SK-N-SH treated with all-trans-retinoic acid at 6 μM for 48 hours (cell line): Measurements from ENCODE around the gene ADORA3.

Source experiments
- ATAC-seq: fragments of 200-7000 bp; cut with Tn5 transposase; 3 replicates; pipeline ENCODE4 v1.9.1; 2020; ENCODE audit warnings: mild to moderate bottlenecking, moderate library complexity
- ARNTL ChIP-seq: fragments of 450-650 bp; formaldehyde crosslinking; IDR thresholded peaks from 2 replicates; pipeline ENCODE4 v1.5.0; 2020; ENCODE audit warnings: low read depth, mild to moderate bottlenecking, moderate library complexity, borderline replicate concordance
- BACH2 ChIP-seq: fragments of 250-450 bp; sonication (Bioruptor Pico); IDR thresholded peaks from 2 replicates; pipeline ENCODE4 v1.9.0; 2021; ENCODE audit warnings: mild to moderate bottlenecking, borderline replicate concordance
- CREB5 ChIP-seq: fragments of 250-450 bp; sonication (Bioruptor Pico); IDR thresholded peaks from 2 replicates; pipeline ENCODE4 v1.5.1; 2020; ENCODE audit warnings: low read depth, mild to moderate bottlenecking, moderate library complexity
- CSDC2 ChIP-seq: fragments of 250-450 bp; sonication (Bioruptor Pico); IDR thresholded peaks from 2 replicates; pipeline ENCODE4 v1.5.0; 2020; ENCODE audit warnings: mild to moderate bottlenecking, moderate library complexity
- GLIS3 ChIP-seq: fragments of 250-450 bp; sonication (Bioruptor Pico); IDR thresholded peaks from 2 replicates; pipeline ENCODE4 v1.5.0; 2020; ENCODE audit warnings: mild to moderate bottlenecking, moderate library complexity
- ISL1 ChIP-seq: fragments of 250-450 bp; sonication (Bioruptor Pico); IDR thresholded peaks from 2 replicates; pipeline ENCODE4 v2.1.2; 2022; ENCODE audit warnings: mild to moderate bottlenecking, moderate library complexity
- OSR1 ChIP-seq: fragments of 250-450 bp; sonication (Bioruptor Pico); IDR thresholded peaks from 2 replicates; pipeline ENCODE4 v1.8.0; 2022; ENCODE audit warnings: moderate library complexity, mild to moderate bottlenecking, inconsistent platforms
- RARB ChIP-seq: fragments of 250-450 bp; sonication (Bioruptor Pico); IDR thresholded peaks from 2 replicates; pipeline ENCODE4 v1.8.0; 2021; ENCODE audit warnings: mild to moderate bottlenecking, moderate library complexity
- SNAI2 ChIP-seq: fragments of 250-450 bp; sonication (Bioruptor Pico); IDR thresholded peaks from 2 replicates; pipeline ENCODE4 v1.5.0; 2020; ENCODE audit warnings: mild to moderate bottlenecking, moderate library complexity
- TCF4 ChIP-seq: fragments of 250-450 bp; sonication (Bioruptor Pico); IDR thresholded peaks from 2 replicates; pipeline ENCODE4 v1.8.0; 2021; ENCODE audit warnings: mild to moderate bottlenecking, moderate library complexity, borderline replicate concordance
- TOX ChIP-seq: fragments of 250-450 bp; sonication (Bioruptor Pico); IDR thresholded peaks from 2 replicates; pipeline ENCODE4 v1.8.0; 2021; ENCODE audit warnings: mild to moderate bottlenecking, moderate library complexity, borderline replicate concordance
- ZC3H10 ChIP-seq: fragments of 250-450 bp; sonication (Bioruptor Pico); IDR thresholded peaks from 2 replicates; pipeline ENCODE4 v1.5.1; 2021; ENCODE audit warnings: mild to moderate bottlenecking, moderate library complexity
- ZFP3 ChIP-seq: fragments of 250-450 bp; sonication (Bioruptor Pico); IDR thresholded peaks from 2 replicates; pipeline ENCODE4 v1.5.0; 2020; ENCODE audit warnings: mild to moderate bottlenecking, moderate library complexity
- ZFP30 ChIP-seq: fragments of 450-650 bp; formaldehyde crosslinking; IDR thresholded peaks from 2 replicates; pipeline ENCODE4 v1.5.0; 2022; ENCODE audit warnings: mild to moderate bottlenecking, moderate library complexity
- ZNF565 ChIP-seq: fragments of 450-650 bp; formaldehyde crosslinking; conservative IDR thresholded peaks from 2 replicates; pipeline ENCODE4 v1.5.0; 2020; ENCODE audit warnings: low read depth, mild to moderate bottlenecking, moderate library complexity
- ZNF70 ChIP-seq: fragments of 450-650 bp; formaldehyde crosslinking; IDR thresholded peaks from 2 replicates; pipeline ENCODE4 v1.5.0; 2020; ENCODE audit warnings: mild to moderate bottlenecking, moderate library complexity
- ZNF8 ChIP-seq: fragments of 450-650 bp; formaldehyde crosslinking; IDR thresholded peaks from 2 replicates; pipeline ENCODE4 v1.5.0; 2020; ENCODE audit warnings: mild to moderate bottlenecking, moderate library complexity
- TF ChIP-seq, protein P1 (sequence below): fragments of 250-450 bp; sonication (Bioruptor Pico); IDR thresholded peaks from 2 replicates; pipeline ENCODE4 v1.5.1; 2021; ENCODE audit warnings: mild to moderate bottlenecking, moderate library complexity
- TF ChIP-seq, protein P2 (sequence below): fragments of 250-450 bp; sonication (Bioruptor Pico); IDR thresholded peaks from 2 replicates; pipeline ENCODE4 v1.8.0; 2020; ENCODE audit warnings: mild to moderate bottlenecking, moderate library complexity, borderline replicate concordance
- TF ChIP-seq, protein P3 (sequence below): fragments of 250-450 bp; sonication (Bioruptor Pico); IDR thresholded peaks from 2 replicates; pipeline ENCODE4 v1.5.0; 2020; ENCODE audit warnings: mild to moderate bottlenecking, moderate library complexity

Gene ADORA3

GRCh38 chr1:111516005-111516535 lies 12.6 kb upstream of the ADORA3 start:
- TF ChIP-seq CSDC2 (no peak), CREB5 (CRISPR knock-in tag) (no peak), GLIS3 (CRISPR knock-in tag) (no peak), ARNTL (CRISPR knock-in tag) (no peak), TCF4 (CRISPR knock-in tag) (no peak), ZFP3 (CRISPR knock-in tag) (no peak), ZFP30 (no peak), OSR1 (CRISPR knock-in tag) (no peak), SNAI2 (CRISPR knock-in tag) (no peak), RARB (CRISPR knock-in tag) (no peak), BACH2 (no peak), TOX (CRISPR knock-in tag) (no peak), ZNF565 (no peak), ISL1 (CRISPR knock-in tag) (no peak)
- TF ChIP-seq, protein P1, sequence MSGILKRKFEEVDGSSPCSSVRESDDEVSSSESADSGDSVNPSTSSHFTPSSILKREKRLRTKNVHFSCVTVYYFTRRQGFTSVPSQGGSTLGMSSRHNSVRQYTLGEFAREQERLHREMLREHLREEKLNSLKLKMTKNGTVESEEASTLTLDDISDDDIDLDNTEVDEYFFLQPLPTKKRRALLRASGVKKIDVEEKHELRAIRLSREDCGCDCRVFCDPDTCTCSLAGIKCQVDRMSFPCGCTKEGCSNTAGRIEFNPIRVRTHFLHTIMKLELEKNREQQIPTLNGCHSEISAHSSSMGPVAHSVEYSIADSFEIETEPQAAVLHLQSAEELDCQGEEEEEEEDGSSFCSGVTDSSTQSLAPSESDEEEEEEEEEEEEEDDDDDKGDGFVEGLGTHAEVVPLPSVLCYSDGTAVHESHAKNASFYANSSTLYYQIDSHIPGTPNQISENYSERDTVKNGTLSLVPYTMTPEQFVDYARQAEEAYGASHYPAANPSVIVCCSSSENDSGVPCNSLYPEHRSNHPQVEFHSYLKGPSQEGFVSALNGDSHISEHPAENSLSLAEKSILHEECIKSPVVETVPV = no peak
- TF ChIP-seq, protein P2, sequence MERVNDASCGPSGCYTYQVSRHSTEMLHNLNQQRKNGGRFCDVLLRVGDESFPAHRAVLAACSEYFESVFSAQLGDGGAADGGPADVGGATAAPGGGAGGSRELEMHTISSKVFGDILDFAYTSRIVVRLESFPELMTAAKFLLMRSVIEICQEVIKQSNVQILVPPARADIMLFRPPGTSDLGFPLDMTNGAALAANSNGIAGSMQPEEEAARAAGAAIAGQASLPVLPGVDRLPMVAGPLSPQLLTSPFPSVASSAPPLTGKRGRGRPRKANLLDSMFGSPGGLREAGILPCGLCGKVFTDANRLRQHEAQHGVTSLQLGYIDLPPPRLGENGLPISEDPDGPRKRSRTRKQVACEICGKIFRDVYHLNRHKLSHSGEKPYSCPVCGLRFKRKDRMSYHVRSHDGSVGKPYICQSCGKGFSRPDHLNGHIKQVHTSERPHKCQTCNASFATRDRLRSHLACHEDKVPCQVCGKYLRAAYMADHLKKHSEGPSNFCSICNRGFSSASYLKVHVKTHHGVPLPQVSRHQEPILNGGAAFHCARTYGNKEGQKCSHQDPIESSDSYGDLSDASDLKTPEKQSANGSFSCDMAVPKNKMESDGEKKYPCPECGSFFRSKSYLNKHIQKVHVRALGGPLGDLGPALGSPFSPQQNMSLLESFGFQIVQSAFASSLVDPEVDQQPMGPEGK (CRISPR knock-in tag) = no peak
- TF ChIP-seq, protein P3, sequence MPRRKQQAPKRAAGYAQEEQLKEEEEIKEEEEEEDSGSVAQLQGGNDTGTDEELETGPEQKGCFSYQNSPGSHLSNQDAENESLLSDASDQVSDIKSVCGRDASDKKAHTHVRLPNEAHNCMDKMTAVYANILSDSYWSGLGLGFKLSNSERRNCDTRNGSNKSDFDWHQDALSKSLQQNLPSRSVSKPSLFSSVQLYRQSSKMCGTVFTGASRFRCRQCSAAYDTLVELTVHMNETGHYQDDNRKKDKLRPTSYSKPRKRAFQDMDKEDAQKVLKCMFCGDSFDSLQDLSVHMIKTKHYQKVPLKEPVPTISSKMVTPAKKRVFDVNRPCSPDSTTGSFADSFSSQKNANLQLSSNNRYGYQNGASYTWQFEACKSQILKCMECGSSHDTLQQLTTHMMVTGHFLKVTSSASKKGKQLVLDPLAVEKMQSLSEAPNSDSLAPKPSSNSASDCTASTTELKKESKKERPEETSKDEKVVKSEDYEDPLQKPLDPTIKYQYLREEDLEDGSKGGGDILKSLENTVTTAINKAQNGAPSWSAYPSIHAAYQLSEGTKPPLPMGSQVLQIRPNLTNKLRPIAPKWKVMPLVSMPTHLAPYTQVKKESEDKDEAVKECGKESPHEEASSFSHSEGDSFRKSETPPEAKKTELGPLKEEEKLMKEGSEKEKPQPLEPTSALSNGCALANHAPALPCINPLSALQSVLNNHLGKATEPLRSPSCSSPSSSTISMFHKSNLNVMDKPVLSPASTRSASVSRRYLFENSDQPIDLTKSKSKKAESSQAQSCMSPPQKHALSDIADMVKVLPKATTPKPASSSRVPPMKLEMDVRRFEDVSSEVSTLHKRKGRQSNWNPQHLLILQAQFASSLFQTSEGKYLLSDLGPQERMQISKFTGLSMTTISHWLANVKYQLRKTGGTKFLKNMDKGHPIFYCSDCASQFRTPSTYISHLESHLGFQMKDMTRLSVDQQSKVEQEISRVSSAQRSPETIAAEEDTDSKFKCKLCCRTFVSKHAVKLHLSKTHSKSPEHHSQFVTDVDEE (CRISPR knock-in tag) = no peak
- ATAC-seq = peak; percentile 24

GRCh38 chr1:111515291-111516004 lies 12.0 kb upstream of the ADORA3 start:
- TF ChIP-seq CREB5 (CRISPR knock-in tag) (no peak), ZC3H10 (CRISPR knock-in tag) (no peak), CSDC2 (no peak), RARB (CRISPR knock-in tag) (no peak), OSR1 (CRISPR knock-in tag) (no peak), ARNTL (CRISPR knock-in tag) (no peak), ZNF8 (no peak), GLIS3 (CRISPR knock-in tag) (no peak), SNAI2 (CRISPR knock-in tag) (no peak), ZNF70 (CRISPR knock-in tag) (no peak), TCF4 (CRISPR knock-in tag) (no peak)
- TF ChIP-seq, protein P3 (CRISPR knock-in tag) = no peak
- TF ChIP-seq, all 23 proteins: peak for 0
- peak; percentile 38 for ATAC-seq
